HG03575 (cell line): ENCODE data around the gene PHACTR2.
"Not testable (repeated sequence)": the region's sequence is repeated elsewhere in the genome, so short reads cannot be mapped to it uniquely, and the experiment has no call there.

ENCODE experiments used
- ATAC-seq: cut with Tn5 transposase; IDR thresholded peaks from one replicate; pipeline ENCODE4 v1.9.1; 2021; ENCODE audit not compliant: unreplicated experiment, insufficient number of reproducible peaks, low FRiP score; ENCODE audit errors: extremely low read depth

The PHACTR2 gene

DNA sequence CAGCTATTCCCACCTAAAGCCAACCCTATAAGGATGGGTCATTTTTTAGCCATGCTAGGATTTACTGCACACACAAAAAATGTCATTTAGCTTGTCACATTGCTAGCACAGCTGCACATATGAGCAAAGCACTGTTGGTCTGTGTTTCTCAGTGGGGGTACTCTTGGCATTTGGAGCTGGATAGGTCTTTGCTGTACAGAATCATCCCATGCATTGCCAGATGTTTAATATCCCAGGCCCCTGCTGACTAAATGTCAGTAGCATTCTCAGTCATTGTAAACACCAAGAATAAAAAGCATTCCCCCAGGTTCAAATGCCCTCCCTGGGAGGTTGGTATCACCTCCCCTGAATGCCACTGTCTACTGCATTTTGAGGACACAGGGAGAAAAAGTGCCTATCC, 150.8 kb downstream of the PHACTR2 start:
- no peak for ATAC-seq

DNA sequence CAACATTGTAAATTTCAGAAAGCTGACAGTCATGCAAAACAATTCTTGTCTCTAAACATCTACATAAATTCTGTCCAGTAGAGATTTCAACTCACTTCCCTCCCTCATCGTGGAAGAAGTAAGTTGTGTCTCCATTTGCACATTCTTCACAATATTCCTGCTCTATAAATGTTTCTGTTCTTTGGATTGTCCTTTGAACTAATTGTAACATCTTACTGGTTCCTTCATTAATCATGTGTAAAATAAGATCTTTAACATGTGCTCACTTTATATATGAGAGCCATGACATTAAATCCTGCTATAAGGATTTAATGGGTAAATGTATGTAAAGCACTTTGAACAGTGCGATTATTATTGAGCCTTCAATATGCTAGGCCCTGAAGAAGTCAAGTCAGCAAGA, 158.4 kb downstream of the PHACTR2 start:
- no peak for ATAC-seq

DNA sequence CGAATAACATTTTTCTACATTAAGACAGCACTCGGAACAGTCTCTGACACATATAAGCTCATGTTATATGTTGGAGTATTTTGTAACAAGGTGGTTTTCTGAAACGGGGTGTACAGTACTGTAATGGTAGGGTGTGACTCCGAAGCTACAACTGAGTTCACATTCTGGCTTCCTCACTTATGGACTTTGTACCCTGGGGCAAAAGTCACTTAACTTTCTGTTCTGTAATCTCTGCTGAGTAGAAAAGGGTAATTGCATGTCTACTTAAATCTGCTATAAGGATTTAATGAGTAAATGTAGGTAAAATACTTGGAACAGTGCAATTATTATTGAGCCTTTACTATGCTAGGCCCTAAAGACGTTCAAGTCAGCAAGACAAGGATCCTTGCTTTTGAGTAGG, 160.6 kb downstream of the PHACTR2 start:
- ATAC-seq: no peak

DNA sequence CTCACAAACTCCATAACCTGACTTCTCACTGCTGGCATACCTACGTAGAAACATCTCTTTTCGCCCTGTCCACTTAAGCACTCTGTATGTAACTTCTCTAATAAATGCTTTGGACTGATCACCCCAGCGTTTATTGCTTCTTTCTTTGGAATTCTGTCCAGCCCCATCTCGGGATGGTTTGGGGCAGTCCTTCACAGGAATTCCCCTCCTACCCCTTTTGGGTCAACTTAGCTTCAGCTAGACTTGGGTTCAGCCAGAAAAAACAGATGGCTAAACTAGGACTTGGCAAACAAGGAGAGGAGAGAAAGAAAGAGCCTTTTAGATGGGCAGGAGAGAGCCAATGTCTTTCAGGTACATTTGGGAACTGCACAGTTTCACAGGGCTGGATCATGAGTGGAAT, 161.4 kb downstream of the PHACTR2 start:
- no peak for ATAC-seq

DNA sequence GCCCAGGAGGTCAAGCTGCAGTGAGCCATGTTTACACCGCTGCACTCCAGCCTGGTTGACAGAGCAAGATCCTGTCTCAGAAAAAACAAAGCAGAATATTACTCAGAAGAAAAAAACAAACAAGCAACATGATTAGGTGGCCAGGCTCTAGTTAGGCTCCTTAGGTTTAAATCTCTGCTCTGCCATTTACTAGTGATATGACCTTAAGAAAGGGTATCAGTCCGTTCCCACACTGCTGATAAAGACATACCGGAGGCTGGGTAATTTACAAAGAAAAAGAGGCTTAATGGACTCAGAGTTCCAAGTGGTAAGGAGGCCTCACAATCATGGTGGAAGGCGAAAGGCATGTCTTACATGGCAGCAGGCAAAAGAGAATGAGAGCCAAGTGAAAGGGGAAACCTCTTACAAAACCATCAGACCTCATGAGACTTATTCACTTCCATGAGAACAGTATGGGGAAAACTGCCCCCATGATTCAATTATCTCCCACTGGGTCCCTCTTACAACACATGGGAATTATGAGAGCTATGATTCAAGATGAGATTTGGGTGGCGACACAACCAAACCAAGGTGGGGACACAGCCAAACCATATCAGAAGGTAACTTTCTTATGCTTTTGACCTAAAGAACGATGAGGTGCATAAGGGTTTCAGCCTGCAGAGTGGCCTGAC, 163.0 kb downstream of the PHACTR2 start:
- no peak for ATAC-seq

DNA sequence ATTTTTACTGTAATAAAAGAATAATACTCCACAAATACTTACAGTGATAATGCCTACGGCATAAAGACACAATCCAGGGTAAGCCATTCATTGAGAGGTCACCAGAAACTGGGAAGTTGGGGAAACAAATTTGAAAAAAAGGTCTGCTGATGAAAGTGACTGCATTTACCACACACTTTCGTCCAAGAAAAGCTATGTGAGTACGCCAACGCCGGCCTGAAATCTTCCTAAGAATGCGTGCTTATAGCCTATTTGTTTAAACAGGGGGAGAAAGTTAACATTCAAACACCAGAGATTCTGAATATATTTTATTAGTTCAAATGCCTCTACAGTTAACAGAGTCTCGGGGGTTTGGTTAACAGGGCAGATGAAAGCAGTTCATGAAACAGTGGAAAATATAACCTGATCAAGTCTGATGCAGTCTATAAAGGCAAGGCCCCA, 164.7 kb downstream of the PHACTR2 start:
- peak; percentile 9 for ATAC-seq

DNA sequence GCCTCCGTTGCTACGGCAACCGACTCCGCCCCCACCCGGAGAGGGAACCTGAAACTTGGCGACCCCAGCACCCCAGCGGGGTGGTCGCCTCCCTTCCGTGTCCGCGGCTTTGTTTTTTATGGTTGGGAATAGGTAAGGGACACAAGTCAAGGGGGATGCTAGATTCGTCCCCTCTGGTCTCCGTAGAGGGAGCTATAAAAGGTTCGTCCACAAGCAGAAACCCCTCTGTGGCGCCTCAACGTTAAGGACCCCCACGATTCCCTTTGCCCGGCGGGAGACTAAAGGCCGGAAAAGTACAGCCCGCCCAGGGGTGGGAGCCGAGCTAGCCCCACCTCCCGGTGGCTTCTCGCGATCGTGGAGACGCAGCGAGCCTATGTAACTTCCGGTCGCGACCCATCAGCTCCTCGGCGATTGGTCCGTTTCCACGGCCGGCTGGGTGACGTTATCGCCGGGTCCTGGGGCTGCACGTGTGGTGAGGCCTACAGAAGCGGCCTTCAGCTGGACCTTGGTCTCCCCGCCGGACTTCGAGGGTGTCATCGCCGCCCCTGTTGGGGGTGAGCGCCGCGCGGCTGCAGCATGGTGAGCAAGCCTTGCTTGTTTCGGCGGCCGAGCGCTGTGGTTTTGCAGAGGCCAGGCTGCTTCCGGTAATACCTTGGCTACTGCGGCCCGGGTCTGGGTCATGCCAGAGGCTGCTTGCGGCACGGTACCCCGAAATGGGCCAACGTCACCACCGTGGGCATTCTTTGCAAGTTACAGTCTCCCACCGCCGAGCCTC, 165.3 kb downstream of the PHACTR2 start, which contains the start of gene LTV1:
Gene LTV1, plus strand, starts transcription at position 437 of the 775 bp plus-strand sequence. Its CDS starts 140 bp downstream, at position 577.
- ATAC-seq: peak; percentile 95

DNA sequence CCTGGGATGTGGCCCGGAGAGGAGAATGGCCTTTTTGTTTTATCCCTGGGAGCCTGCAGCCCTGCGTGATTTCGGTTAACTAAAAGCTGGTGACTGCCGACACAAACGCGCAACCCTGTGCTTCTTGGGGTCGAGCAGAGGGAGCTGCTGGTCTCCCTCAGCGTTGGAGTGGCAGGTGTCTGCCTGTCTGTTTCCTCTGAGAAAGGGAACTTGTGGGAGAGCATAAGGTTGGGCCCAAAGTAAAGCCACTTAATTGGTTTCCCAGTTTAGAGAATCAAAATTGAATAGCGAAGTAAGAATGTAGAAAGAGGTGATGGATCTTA, 165.9 kb downstream of the PHACTR2 start:
- no peak for ATAC-seq

DNA sequence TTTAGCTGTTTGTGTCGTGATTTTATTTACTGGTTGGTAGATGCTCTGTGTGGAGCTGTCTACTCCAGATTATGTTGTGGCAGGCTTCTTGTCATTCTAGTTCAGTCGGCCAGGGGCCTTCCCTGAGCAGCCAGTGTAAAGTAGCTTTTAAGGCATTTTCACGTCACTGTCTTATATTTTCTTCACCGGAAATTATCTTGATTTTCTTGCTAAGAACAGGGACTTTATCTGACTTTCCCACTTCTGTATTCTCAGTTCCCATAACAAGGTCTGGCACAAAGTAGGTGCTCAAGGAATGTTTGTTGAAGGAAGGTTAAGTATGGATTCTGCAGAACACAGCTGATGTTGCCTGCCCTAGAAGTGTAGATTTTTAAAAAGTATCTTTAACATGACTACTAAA, 166.2 kb downstream of the PHACTR2 start:
- ATAC-seq: no peak

DNA sequence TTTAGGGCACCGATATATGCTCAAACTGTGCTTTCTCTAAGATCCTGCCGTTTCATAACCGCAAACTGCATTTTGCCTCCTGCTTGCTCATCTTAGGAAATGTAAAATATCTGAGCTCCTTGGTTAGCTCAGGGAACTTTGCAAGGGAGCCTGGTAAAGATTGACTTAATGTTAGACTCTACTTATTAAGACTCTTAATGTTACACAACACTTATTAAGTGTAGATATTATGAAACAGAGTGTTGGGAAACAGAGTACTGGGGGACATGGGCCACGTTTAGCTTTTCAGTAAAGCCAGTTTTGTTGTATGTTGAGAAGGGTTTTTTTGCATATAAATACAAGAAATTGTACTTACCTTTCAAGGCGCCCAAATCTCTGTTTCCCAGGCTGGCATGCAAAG, 167.3 kb downstream of the PHACTR2 start:
- ATAC-seq: no peak

DNA sequence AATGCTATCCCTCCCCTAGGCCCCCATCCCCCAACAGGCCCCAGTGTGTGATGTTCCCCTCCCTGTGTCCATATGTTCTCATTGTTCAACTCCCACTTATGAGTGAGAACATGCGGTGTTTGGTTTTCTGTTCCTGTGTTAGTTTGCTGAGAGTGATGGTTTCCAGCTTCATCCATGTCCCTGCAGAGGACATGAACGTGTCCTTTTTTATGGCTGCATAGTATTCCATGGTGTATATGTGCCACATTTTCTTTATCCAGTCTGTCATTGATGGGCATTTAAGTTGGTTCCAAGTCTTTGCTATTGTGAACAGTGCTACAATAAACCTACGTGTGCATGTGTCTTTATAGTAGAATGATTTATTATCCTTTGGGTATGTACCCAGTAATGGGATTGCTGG, 173.9 kb downstream of the PHACTR2 start:
- not testable (repeated sequence) for ATAC-seq

DNA sequence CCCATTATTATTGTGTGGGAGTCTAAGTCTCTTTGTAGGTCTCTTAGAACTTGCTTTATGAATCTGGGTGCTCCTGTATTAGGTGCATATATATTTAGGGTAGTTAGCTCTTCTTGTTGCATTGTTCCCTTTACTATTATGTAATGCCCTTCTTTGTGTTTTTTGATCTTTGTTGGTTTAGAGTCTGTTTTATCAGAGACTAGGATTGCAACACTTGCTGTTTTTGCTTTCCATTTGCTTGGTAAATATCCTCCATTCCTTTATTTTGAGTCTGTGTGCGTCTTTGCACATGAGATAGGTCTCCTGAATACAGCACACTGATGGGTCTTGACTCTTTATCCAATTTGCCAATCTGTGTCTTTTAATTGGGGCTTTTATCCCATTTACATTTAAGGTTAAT, 177.3 kb downstream of the PHACTR2 start:
- ATAC-seq: not testable (repeated sequence)

DNA sequence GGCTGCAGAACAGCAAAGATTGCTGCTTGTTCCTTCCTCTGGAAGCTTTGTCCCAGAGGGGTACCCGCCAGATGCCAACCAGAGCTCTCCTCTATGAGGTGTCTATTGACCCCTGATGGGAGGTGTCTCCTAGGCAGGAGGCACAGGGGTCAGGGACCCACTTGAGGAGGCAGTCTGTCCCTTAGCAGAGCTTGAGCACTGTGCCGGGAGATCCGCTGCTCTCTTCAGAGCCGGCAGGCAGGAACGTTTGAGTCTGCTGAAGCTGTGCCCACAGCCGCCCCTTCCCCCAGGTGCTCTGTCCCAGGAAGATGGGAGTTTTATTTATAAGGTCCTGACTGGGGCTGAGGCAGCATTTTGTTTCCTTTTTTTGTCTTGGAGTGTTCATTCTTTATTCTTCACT, 179.0 kb downstream of the PHACTR2 start:
- ATAC-seq: not testable (repeated sequence)

DNA sequence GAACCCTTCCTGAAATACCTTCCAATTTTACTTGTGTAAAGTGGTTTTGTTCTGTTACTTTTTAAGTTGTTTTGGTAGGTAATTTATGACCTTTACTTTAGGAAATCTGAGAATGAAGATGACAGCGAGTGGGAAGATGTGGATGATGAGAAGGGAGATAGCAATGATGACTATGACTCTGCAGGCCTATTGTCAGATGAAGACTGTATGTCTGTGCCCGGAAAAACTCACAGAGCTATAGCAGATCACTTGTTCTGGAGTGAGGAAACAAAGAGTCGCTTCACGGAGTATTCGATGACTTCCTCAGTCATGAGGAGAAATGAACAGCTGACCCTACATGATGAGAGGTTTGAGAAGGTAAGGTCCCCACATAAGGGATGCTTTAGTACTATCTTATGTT, 179.9 kb downstream of the PHACTR2 start:
- ATAC-seq: no peak

DNA sequence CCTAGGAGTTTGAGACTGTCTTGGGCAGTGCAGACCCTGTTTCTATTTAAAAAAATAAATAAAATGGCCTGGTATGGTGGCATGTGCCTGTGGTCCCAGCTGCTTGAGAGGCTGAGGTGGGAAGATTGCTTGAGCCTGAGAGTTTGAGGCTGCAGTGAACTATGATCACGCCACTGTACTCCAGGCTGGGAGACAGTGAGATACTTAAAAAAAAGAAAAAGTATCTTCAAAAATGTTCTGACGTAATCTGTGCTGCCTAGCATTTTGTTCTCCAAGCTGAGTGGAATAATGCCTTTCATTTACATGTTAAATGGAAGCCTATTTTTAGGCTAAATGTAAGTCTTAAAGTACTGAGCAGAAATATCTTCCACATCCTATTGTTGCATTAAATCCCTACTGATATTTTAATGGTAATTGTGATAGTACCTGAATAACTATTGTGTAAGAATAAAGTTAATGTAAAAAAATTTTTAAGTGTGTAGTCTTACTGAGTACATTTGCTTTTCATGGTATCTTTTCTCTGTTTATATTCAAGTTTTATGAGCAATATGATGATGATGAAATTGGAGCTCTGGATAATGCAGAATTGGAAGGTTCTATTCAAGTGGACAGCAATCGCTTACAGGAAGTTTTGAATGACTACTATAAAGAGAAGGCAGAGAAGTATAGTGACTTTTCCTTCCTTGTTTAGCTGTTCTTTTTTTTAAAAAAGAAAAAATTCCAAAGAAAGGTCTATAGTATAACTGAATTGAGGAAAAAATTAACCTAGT, 182.3 kb downstream of the PHACTR2 start:
- no peak for ATAC-seq

DNA sequence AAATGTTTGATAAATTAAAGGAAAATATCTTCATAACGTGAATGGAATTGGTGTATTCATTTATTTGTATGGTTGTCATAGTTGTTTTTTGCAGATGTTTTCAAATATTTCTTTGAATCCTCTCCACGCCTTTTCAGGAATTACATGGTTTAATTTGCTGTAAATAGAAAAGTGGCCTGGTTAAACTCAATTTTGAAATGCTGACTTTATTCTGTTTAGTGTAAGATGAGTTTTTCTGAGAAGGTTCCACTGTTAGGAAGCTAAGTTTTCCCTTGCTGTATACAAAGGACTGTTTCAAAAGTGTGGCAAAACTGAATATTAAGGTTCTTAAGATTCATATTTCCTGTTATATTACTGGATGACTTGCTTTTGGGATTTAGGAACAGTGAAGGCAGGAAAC, 186.0 kb downstream of the PHACTR2 start:
- no peak for ATAC-seq

DNA sequence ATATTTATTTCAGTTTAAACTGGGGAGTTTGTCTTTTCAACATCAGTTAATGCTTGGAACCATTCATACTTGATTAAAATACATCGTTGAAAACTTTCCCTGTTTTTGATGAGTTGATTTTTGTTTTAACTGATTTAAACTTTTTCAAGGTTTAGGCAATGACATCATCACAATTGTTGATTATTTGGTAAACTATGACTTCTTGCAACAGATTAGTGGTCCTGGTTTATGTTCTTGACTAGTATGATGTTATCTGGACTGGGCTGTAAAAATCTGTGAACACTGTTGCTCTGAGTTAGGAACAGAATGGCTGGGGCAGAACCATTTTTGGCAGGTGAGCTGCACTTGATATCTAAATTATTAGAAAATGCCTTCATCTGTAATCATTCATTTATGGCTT, 186.5 kb downstream of the PHACTR2 start, which contains the start of gene ZC2HC1B:
Gene ZC2HC1B, plus strand, starts transcription at position 241 of the 400 bp plus-strand sequence. Its CDS starts 66 bp downstream, at position 307.
- no peak for ATAC-seq

DNA sequence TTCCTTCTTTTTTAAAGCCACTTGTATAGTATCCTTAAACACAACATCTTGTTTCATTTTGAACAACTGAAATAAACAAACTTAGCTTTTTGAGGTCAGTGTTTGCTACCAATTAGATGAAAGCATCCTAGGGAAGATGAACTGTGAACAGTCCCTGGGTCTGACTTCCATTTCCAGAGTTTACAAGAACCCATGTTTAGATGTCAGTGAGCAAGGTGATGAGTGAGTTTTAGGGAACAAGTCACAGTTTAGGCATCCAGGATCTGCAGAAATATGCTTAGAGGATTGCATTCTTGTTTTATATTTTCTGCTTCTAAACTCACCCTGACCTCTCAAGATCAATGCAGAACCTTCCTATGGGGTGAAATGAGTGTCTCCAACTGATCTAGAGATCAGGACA, 189.5 kb downstream of the PHACTR2 start:
- ATAC-seq: no peak

DNA sequence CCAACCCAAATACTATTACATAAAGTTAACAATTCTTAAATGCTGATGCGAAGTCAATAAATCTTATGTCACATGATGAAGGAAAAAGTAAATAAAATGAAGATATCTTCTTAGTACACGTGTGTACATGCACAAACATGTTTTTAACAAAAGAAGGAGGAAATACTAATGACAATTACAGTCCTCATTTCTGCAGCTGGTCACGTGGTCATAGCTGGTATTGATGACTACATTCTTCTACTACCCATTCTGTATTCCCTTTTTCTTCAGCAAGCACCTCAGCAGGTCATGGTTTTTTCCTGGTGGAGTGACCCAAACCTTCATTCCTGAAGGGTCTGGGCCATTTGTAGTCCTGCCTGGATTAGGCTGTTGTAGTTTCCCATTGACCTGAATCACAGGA, 191.0 kb downstream of the PHACTR2 start:
- not testable (repeated sequence) for ATAC-seq
